GM10847 (cell line): ENCODE results near the gene KISS1R.
A peak's percentile ranks its signal among the peaks of the same experiment; 100 is the strongest.

Source experiments
- POLR2A ChIP-seq: IDR thresholded peaks from 2 replicates; pipeline ENCODE4 v1.6.1; 2011; ENCODE audit not compliant: insufficient read length; ENCODE audit errors: extremely low read depth

KISS1R gene

GRCh38 chr19:892894-893689, 24.0 kb upstream of the KISS1R start, which contains the start of the genes MED16 and RNU6-9:
Gene MED16, minus strand, starts transcription at chr19:893187. Its CDS starts 2,056 bp downstream, at chr19:891131.
Gene RNU6-9, plus strand, starts transcription at chr19:893484.
- peak; percentile 65 for TF ChIP-seq POLR2A

GRCh38 chr19:896434-896833, 20.7 kb upstream of the KISS1R start:
- TF ChIP-seq POLR2A, result no peak

- TF ChIP-seq POLR2A, result no peak
These were observed 20.1 kb upstream of the KISS1R start for GRCh38 chr19:896999-897398.

- no peak for TF ChIP-seq POLR2A
These were observed 19.6 kb upstream of the KISS1R start for GRCh38 chr19:897442-898039.

- TF ChIP-seq POLR2A, result no peak
These were observed 18.5 kb upstream of the KISS1R start for GRCh38 chr19:898663-899062.

GRCh38 chr19:899336-900042, 17.6 kb upstream of the KISS1R start:
- no peak for TF ChIP-seq POLR2A

- TF ChIP-seq POLR2A, result no peak
These were observed 17.2 kb upstream of the KISS1R start for GRCh38 chr19:900043-900301.

GRCh38 chr19:900302-901111, 16.6 kb upstream of the KISS1R start:
- TF ChIP-seq POLR2A, result no peak

- no peak for TF ChIP-seq POLR2A
These were observed 15.7 kb upstream of the KISS1R start for GRCh38 chr19:901216-902092.

- TF ChIP-seq POLR2A, result no peak
These were observed 15.1 kb upstream of the KISS1R start for GRCh38 chr19:902093-902370.

GRCh38 chr19:902446-903226, 14.5 kb upstream of the KISS1R start:
- TF ChIP-seq POLR2A, result no peak

GRCh38 chr19:903266-903797, 13.8 kb upstream of the KISS1R start:
- TF ChIP-seq POLR2A, result no peak

GRCh38 chr19:904545-904944, 12.6 kb upstream of the KISS1R start:
- TF ChIP-seq POLR2A, result no peak

- no peak for TF ChIP-seq POLR2A
These were observed 10.7 kb upstream of the KISS1R start for GRCh38 chr19:906480-906879.
